Bone marrow (tissue), 2 donors: ENCODE data around the gene MATN3.
A peak's percentile ranks its signal among the peaks of the same experiment; 100 is the strongest.

Experiments
- DNase-seq, 2 donors: peaks; one replicate each; lab custom pipeline; 2025; lab: John Stamatoyannopoulos, UW

MATN3 gene

GRCh38 chr2:20001361-20001863 lies 11.1 kb downstream of the MATN3 start:
- no peak for DNase-seq

DNA sequence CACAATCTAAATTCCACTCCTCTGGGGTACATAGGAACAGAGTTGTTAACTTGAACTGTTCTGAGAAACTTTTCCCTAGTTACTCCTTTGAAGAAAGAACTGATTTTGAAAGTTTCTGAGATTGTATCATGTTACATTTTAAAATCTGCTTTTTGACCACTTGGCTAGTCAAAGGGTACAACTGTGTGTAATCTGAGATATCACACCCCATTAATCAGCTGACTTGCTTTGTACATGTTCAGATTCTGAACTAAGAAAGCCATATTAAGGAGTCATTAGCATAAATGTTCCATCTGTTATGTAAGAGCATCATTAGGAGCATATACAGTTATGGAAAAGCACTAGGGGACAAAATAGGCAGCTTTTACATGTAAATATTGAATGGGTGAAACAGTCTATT lies 18.7 kb downstream of the MATN3 start:
- DNase-seq = no peak

GRCh38 chr2:19991895-19992294 lies 20.6 kb downstream of the MATN3 start:
- DNase-seq = no peak

DNA sequence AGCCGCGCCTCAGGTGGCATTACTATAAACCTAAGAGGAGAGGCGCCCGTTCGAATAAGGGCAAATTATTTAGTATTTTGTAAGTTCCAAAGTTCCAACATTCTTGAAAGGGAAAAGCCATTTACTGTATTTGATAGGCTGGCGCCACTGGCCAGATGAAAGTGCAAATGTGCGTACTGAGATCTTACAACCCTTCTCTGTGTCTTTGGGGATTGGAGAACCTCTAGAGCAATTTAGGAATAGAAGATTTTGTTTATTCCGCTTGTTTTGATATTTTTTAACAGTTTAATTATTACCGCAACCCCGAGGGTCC lies 22.1 kb downstream of the MATN3 start:
- no peak for DNase-seq

GRCh38 chr2:19989667-19990415 lies 22.6 kb downstream of the MATN3 start, which contains the start of gene WDR35:
Gene WDR35 (minus strand): TSS chr2:19990105. CDS start chr2:19990015, 90 bp downstream.
- peak in 1 of 2 donors; percentile 64 for DNase-seq

GRCh38 chr2:19989342-19989666 lies 23.2 kb downstream of the MATN3 start:
- DNase-seq = no peak

DNA sequence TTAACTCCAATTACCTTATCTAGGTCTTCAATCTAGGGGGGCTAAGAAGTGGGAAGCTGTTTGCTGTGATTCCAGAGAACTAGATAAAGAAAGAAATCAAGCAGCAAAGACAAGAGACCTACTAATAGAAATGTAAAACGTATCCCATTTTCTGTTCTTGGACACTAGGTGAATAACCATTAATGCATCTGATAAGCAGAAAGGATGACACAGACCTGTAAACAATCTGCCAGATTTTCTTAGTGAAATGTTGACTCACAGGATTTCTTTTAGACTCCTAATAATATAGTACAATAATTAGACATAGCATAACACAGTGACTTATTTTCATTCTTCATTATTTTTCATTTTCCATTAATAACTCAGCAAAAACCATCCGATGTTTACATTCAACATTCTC lies 23.9 kb downstream of the MATN3 start:
- DNase-seq = no peak

DNA sequence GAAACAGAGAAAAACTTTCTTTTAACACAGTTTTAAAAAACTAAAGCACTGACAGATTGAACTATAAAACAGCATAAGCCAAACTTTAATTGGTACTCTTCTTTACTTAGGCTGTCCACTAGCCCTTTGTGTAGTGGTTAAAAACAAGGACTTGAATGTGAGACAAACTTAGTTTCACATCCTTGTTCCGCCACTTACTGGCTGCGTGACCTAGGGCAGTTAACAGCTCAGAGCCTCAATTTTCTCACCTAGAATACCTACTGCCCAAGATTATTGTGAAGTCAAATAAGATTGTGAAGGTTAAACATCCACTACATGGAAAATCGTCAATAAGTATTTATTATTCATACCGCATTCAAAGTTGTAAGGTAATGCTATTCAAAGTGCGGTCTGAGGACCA lies 24.5 kb downstream of the MATN3 start:
- DNase-seq = no peak

GRCh38 chr2:19982268-19982667 lies 30.2 kb downstream of the MATN3 start:
- no peak for DNase-seq

DNA sequence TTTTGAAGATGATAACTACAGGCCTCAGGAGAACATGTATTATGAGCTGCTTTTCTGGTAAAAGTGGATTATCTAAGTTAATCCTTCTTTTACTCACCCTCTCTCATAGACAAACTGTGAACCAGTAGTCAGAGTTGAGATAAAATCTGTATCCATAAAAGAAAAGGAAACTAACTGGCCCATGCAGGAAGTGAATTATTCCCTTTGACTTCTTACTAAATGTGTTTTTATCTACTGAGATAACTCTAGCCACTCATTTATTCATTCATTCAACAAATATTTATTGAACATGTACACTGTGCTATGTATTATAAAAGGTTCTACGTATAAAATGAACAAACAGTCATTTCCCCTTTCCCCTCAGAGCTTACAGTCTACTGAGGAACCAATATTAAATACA lies 32.5 kb downstream of the MATN3 start:
- no peak for DNase-seq

DNA sequence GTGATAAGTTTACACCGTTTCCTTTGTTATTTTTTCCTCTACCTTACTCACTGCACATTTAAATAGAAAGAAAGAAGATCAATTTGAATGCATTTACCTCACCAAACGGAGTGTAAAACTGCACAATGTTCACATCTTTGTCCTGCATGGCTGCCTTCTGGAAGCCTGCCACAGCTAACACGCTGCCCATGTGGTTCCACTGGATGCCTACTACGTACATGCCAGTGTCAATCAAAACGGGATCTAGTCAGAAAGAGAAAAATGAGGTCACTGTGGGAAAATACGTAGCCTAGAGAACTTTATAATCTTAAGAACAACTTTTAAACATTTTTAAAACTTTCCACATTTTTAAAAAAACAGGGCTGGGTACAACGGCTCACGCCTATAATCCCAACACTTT lies 39.0 kb downstream of the MATN3 start:
- DNase-seq = no peak

- DNase-seq = no peak
These were observed 40.8 kb downstream of the MATN3 start for GRCh38 chr2:19971691-19972090.

- no peak for DNase-seq
These were observed 49.1 kb downstream of the MATN3 start for GRCh38 chr2:19963386-19963785.

- DNase-seq = peak in 1 of 2 donors; percentile 32
These were observed 56.7 kb downstream of the MATN3 start for GRCh38 chr2:19955544-19956422.

DNA sequence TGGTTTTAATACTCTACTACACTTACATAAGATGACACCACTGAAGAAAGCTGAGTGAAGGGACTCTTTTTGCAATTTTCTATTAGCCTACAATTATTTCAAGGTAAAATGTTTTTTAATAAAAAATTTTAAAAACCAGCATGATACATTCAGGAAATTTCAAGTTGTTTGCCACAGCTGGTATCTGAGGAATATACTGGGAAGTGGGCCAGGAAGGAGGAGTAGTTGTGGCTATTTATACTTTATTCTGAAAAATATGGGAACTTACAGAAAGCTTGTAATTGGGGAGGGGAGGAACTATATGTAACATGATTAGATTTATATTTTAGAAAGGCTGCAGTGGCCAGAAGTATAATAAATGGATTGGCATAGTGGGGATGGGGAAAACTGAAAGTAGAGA lies 63.4 kb downstream of the MATN3 start:
- no peak for DNase-seq

- no peak for DNase-seq
These were observed 65.1 kb downstream of the MATN3 start for GRCh38 chr2:19947184-19947940.

DNA sequence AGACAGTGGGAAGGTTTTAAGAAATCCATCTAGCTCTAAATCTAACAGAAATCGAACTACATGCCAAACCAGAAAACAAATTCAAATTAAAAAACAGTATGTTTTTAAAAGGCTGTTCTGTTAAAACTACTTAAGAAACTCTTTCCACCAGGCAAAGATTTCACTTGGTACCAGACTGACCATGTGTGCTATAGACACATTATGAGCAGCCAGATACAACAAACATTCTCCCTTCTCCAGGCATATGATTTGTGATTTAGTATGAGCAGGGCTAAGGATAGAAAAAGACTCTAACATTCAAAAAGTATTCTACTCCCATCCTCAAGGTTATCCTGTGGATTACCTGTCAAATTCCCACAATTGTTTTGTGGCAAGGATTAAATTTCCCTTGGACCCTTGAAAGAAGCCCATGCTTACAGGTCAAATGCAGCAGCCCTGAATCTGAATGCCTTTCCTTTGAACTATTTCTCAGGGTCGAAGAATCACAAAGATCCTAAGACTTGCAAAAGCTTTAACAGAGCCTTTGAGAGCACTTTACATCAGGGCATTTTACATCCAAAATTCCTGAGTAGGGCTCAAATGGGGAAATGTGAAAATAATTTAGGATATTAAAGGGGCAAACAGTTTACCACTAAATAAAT lies 68.1 kb downstream of the MATN3 start:
- DNase-seq = no peak

DNA sequence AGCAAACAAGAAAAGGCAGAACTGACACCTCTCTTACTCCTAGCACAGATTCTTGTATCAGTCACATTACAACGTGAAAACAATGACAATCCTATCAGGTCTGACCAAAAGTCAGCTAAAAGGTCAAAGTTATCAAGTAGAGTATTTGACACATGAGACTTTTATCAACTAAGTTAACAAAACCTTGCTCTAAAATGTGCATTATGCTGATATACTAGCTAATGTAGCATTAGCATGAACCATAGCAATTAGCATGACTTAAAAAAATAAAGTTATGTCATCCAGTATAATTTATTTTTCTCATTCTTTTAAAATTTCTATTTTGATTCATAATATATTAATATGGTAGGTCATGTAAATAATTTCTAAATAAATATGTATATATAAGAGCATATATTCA lies 69.3 kb downstream of the MATN3 start:
- DNase-seq = no peak

DNA sequence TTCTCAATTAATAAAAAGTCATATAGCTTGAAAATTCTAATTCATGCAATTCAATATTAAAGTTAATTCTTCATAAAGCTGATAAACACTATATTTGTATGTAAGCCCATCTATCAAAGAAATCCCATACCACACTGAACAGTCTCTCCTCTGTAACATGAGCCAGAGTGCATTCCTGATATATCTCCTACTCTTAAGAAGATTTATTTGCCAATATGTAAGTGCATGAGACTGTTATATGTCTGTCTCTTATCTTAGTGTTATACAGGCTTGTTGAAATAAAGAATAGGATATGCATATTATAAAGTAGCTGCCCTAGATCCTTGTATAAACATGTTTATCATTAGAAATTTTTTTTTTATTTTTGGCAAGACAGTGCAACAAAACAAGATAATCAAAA lies 70.3 kb downstream of the MATN3 start:
- no peak for DNase-seq
